Measurements from ENCODE around the gene CNTNAP5.

DNA sequence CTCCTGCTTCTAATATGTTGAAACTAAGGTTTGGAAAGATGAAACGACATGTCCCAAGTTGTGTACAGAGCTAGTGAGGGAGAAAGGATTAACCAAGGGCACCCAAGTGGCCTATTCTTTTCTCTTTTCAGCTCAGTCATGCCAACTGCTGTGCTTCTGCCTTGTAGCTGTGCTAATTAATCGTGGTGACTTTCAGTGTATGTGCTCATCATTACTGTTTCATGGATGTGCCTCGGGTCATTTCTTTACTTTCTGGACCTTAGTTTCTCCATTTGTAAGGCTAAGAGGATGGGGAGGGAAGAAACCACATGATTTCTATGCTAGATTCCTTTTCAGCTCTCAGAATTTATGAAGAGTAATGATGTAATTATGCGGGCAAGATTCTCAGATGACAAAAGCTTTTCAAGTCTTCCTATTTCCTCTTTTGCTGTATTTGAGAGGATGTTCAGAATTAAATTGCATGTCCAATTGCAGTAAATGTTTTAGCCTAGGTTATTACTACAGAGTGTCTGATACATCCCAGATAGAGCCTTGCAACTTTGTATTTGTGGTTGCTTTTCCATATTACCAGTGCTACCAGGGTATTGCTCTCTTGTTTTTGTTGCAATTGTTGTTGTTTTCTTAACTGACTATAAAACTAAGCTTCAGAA is 621.2 kb downstream of the CNTNAP5 start:
- TF ChIP-seq, protein P1, sequence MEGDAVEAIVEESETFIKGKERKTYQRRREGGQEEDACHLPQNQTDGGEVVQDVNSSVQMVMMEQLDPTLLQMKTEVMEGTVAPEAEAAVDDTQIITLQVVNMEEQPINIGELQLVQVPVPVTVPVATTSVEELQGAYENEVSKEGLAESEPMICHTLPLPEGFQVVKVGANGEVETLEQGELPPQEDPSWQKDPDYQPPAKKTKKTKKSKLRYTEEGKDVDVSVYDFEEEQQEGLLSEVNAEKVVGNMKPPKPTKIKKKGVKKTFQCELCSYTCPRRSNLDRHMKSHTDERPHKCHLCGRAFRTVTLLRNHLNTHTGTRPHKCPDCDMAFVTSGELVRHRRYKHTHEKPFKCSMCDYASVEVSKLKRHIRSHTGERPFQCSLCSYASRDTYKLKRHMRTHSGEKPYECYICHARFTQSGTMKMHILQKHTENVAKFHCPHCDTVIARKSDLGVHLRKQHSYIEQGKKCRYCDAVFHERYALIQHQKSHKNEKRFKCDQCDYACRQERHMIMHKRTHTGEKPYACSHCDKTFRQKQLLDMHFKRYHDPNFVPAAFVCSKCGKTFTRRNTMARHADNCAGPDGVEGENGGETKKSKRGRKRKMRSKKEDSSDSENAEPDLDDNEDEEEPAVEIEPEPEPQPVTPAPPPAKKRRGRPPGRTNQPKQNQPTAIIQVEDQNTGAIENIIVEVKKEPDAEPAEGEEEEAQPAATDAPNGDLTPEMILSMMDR (IDR thresholded peaks at IDR 0.05 in 4 of 5, conservative IDR thresholded peaks at IDR 0.05 in 1 of 5), result no peak
- no peak for TF ChIP-seq POLR2A (IDR thresholded peaks at IDR 0.05)

Measured in gastrocnemius medialis (tissue), 4 donors.